Endometrial microvascular endothelial cells (primary cell): ENCODE measurements around the gene KIFC3. TPM values are rescaled to one million over a fixed set of nuclear protein-coding genes. Genes with fewer than 3 reads are reported as not detected.
"Not testable (repeated sequence)": the region's sequence is repeated elsewhere in the genome, so short reads cannot be mapped to it uniquely, and the experiment has no call there.

ENCODE experiments used
- in situ Hi-C: cut with HindIII; loops from 2 replicates; pipeline ENCODE4 v1.10.0; 2017; ENCODE audit warnings: low sequenced_read_pairs, low pct_unique_long_range_greater_than_20kb; ENCODE audit errors: inconsistent ontology term
- total RNA-seq: library from RNA; depleted of rRNA; stranded (reverse); fragments of >200 nt; gene quantifications from one replicate; pipeline ENCODE4 v1.2.3, GENCODE V29; 2015; ENCODE audit errors: inconsistent ontology term

KIFC3 gene
- total RNA-seq, 1 donor from 2014 or later: 47.7 TPM

- in situ Hi-C loops: no loop called here
These were observed 65.6 kb downstream of the KIFC3 start for GRCh38 chr16:57736419-57737351.

- in situ Hi-C loops: no loop called here
These were observed 66.4 kb downstream of the KIFC3 start, which contains the start of gene KATNB1 for GRCh38 chr16:57735755-57736418. Gene KATNB1 (plus strand): TSS chr16:57735770. CDS start chr16:57737244, 1,474 bp downstream.

- in situ Hi-C loops: no loop called here
These were observed 67.2 kb downstream of the KIFC3 start for GRCh38 chr16:57734925-57735754.

GRCh38 chr16:57734308-57734924, 67.9 kb downstream of the KIFC3 start:
- in situ Hi-C loops: no loop called here

- in situ Hi-C loops: no loop called here
These were observed 69.6 kb downstream of the KIFC3 start for GRCh38 chr16:57732714-57733113.

GRCh38 chr16:57732037-57732436, 70.3 kb downstream of the KIFC3 start:
- in situ Hi-C loops: no loop called here

- in situ Hi-C loops: no loop called here
These were observed 71.2 kb downstream of the KIFC3 start for GRCh38 chr16:57730771-57731730.

GRCh38 chr16:57729852-57730251, 72.4 kb downstream of the KIFC3 start:
- in situ Hi-C loops: not testable (repeated sequence)

- in situ Hi-C loops: no loop called here
These were observed 73.2 kb downstream of the KIFC3 start for GRCh38 chr16:57729182-57729484.

- in situ Hi-C loops: no loop called here
These were observed 73.7 kb downstream of the KIFC3 start for GRCh38 chr16:57728336-57729181.

GRCh38 chr16:57727610-57728009, 74.7 kb downstream of the KIFC3 start:
- in situ Hi-C loops: no loop called here

GRCh38 chr16:57726433-57726947, 75.8 kb downstream of the KIFC3 start:
- in situ Hi-C loops: no loop called here

- in situ Hi-C loops: no loop called here
These were observed 76.3 kb downstream of the KIFC3 start for GRCh38 chr16:57725976-57726375.

- in situ Hi-C loops: no loop called here
These were observed 76.7 kb downstream of the KIFC3 start for GRCh38 chr16:57725554-57725953.

- in situ Hi-C loops: no loop called here
These were observed 77.1 kb downstream of the KIFC3 start for GRCh38 chr16:57725151-57725550.

GRCh38 chr16:57724531-57724930, 77.8 kb downstream of the KIFC3 start:
- in situ Hi-C loops: no loop called here

- in situ Hi-C loops: no loop called here
These were observed 79.1 kb downstream of the KIFC3 start for GRCh38 chr16:57723170-57723569.
